ENCODE measurements around the gene OOSP2.
"Not testable (repeated sequence)": the region's sequence is repeated elsewhere in the genome, so short reads cannot be mapped to it uniquely, and the experiment has no call there.

Gene OOSP2

DNA sequence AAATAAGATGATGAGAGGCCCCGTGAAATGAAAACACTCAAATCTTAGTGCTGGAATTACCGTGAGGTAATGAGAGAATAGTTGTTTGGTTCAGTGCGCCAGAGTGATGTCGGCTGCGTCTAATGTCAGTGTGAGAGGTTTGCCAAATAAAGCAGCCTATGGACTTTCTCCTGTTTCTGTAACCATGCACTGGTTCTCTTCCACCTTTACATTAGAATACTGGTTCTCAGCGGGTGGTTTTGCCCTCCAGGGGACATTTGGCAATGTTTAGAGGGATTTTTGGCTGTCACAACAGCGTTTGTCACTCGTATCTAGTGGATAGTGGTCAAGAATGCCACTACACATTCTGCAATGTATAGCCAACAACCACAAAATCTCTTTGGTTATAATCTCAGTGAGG is 22.2 kb upstream of the OOSP2 start:
- H3K4me2 ChIP-seq (ENCODE audit: low read length, poor library complexity, severe bottlenecking) = no peak overlapping the region
- H3K27me3 ChIP-seq (ENCODE audit: control insufficient read depth in 1 of 2, insufficient read depth in 1 of 2, low read length in 2 of 2) = no peaks in the 10 kb centered on the region
- no peak overlapping the region for H3K4ac ChIP-seq (ENCODE audit: low read depth in 1 of 2, low read length in 2 of 2)
- no peak overlapping the region for H2BK12ac ChIP-seq (ENCODE audit: low read length in 2 of 2)
- no peaks in the 10 kb centered on the region for H3K4me1 ChIP-seq (ENCODE audit: control insufficient read depth, insufficient read depth, low read depth, low read length)
- peaks cover 3% of the 10 kb centered on the region for H3K9me3 ChIP-seq (ENCODE audit: control insufficient read depth, low read length)
- no peak overlapping the region for H2BK15ac ChIP-seq (ENCODE audit: low read depth, poor library complexity, severe bottlenecking)
- no peaks in the 10 kb centered on the region for H3K36me3 ChIP-seq (ENCODE audit: control insufficient read depth in 1 of 2, insufficient read depth in 2 of 2, low read depth in 1 of 2, low read length in 2 of 2)
- no peak overlapping the region for H4K91ac ChIP-seq (ENCODE audit: low read length)
- no peak overlapping the region for H2BK120ac ChIP-seq (ENCODE audit: low read depth, low read length)
- H3K79me1 ChIP-seq (replicated peaks; ENCODE audit: low read length, poor library complexity, severe bottlenecking) = no peaks in the 10 kb centered on the region
- no peak overlapping the region for H3K18ac ChIP-seq (ENCODE audit: low read depth in 1 of 2, low read length in 2 of 2)
- H2AK5ac ChIP-seq (ENCODE audit: low read length, severe bottlenecking) = no peak overlapping the region
- no peak overlapping the region for H3K27ac ChIP-seq (ENCODE audit: low read length, poor library complexity, severe bottlenecking)
- DNase-seq = no peak
- 68% methylated on average over 5 of the region's 8 CpGs for WGBS
- no peak overlapping the region for H3K4me3 ChIP-seq (ENCODE audit: insufficient read depth in 1 of 2, low read depth in 1 of 2, low read length in 2 of 2)
- no peak overlapping the region for H2BK5ac ChIP-seq (ENCODE audit: low read depth, low read length, poor library complexity, severe bottlenecking)
- H2AFZ ChIP-seq (ENCODE audit: low read depth, low read length) = no peak overlapping the region
- no peak overlapping the region for H4K8ac ChIP-seq (ENCODE audit: low read length)
- H3K23ac ChIP-seq (ENCODE audit: low read length in 2 of 2) = no peak overlapping the region
- no peak overlapping the region for H3K14ac ChIP-seq (ENCODE audit: low read length in 2 of 2)
- no peak overlapping the region for H3K9ac ChIP-seq (ENCODE audit: low read length)

GRCh38 chr11:60020376-60020775 is 19.8 kb upstream of the OOSP2 start:
- not testable (repeated sequence) for H2BK12ac ChIP-seq (ENCODE audit: low read length in 2 of 2); H3K9me3 ChIP-seq (ENCODE audit: control insufficient read depth, low read length); H3K4me3 ChIP-seq (ENCODE audit: insufficient read depth in 1 of 2, low read depth in 1 of 2, low read length in 2 of 2); H3K27ac ChIP-seq (ENCODE audit: low read length, poor library complexity, severe bottlenecking); H3K4me2 ChIP-seq (ENCODE audit: low read length, poor library complexity, severe bottlenecking); H4K8ac ChIP-seq (ENCODE audit: low read length); H2BK5ac ChIP-seq (ENCODE audit: low read depth, low read length, poor library complexity, severe bottlenecking); H3K18ac ChIP-seq (ENCODE audit: low read depth in 1 of 2, low read length in 2 of 2); H3K9ac ChIP-seq (ENCODE audit: low read length); H3K23ac ChIP-seq (ENCODE audit: low read length in 2 of 2); H3K14ac ChIP-seq (ENCODE audit: low read length in 2 of 2); H3K36me3 ChIP-seq (ENCODE audit: control insufficient read depth in 1 of 2, insufficient read depth in 2 of 2, low read depth in 1 of 2, low read length in 2 of 2); H2BK120ac ChIP-seq (ENCODE audit: low read depth, low read length); H3K79me1 ChIP-seq (replicated peaks; ENCODE audit: low read length, poor library complexity, severe bottlenecking); H3K27me3 ChIP-seq (ENCODE audit: control insufficient read depth in 1 of 2, insufficient read depth in 1 of 2, low read length in 2 of 2); H2AFZ ChIP-seq (ENCODE audit: low read depth, low read length); H2AK5ac ChIP-seq (ENCODE audit: low read length, severe bottlenecking); H3K4ac ChIP-seq (ENCODE audit: low read depth in 1 of 2, low read length in 2 of 2); DNase-seq; H3K4me1 ChIP-seq (ENCODE audit: control insufficient read depth, insufficient read depth, low read depth, low read length); H4K91ac ChIP-seq (ENCODE audit: low read length); H2BK15ac ChIP-seq (ENCODE audit: low read depth, poor library complexity, severe bottlenecking)
- WGBS = 92% methylated on average over 27 of the region's 27 CpGs

DNA sequence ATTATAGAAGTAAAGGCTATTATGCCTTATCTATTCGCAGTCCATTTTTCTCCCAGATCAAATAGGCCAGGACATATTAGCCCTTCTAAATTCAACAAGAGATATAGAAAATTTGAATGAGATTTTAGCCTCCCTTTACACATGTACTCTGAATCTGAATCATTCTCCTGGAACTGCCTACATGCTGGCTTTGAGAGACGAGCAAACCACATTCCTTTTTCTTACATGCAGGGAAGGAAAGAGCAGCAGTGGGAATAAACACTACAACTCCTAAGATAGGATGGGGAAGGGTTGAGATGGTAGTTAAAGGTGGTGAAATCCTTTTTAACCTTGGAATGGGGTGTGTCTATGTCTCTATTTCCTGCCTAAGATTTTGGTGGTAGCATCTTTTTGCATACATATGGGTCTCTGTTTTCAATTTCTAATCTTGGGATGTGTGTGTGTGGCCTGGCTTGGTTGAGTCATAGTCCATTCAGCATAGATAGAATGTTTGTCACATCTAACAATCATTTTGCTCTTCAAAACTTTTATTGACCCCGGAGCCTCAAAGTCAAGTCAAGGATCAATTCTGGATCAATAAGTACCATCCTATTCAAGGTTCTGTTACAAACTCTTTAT is 11.1 kb upstream of the OOSP2 start:
- no peak for DNase-seq
- Histone ChIP-seq H3K23ac (ENCODE audit: low read length in 2 of 2) (no peak overlapping the region), H3K27ac (ENCODE audit: low read length, poor library complexity, severe bottlenecking) (no peak overlapping the region), H4K91ac (ENCODE audit: low read length) (no peak overlapping the region), H3K9ac (ENCODE audit: low read length) (no peak overlapping the region), H2BK12ac (ENCODE audit: low read length in 2 of 2) (no peak overlapping the region), H2AFZ (ENCODE audit: low read depth, low read length) (no peak overlapping the region), H3K36me3 (ENCODE audit: control insufficient read depth in 1 of 2, insufficient read depth in 2 of 2, low read depth in 1 of 2, low read length in 2 of 2) (no peaks in the 10 kb centered on the region), H2BK120ac (ENCODE audit: low read depth, low read length) (no peak overlapping the region), H4K8ac (ENCODE audit: low read length) (no peak overlapping the region), H2BK15ac (ENCODE audit: low read depth, poor library complexity, severe bottlenecking) (no peak overlapping the region), H2AK5ac (ENCODE audit: low read length, severe bottlenecking) (no peak overlapping the region), H3K14ac (ENCODE audit: low read length in 2 of 2) (no peak overlapping the region), H3K18ac (ENCODE audit: low read depth in 1 of 2, low read length in 2 of 2) (no peak overlapping the region), H3K79me1 (replicated peaks; ENCODE audit: low read length, poor library complexity, severe bottlenecking) (no peaks in the 10 kb centered on the region), H3K4me1 (ENCODE audit: control insufficient read depth, insufficient read depth, low read depth, low read length) (no peaks in the 10 kb centered on the region), H3K4me3 (ENCODE audit: insufficient read depth in 1 of 2, low read depth in 1 of 2, low read length in 2 of 2) (no peak overlapping the region), H3K27me3 (ENCODE audit: control insufficient read depth in 1 of 2, insufficient read depth in 1 of 2, low read length in 2 of 2) (no peaks in the 10 kb centered on the region), H3K9me3 (ENCODE audit: control insufficient read depth, low read length) (no peaks in the 10 kb centered on the region), H3K4me2 (ENCODE audit: low read length, poor library complexity, severe bottlenecking) (no peak overlapping the region), H3K4ac (ENCODE audit: low read depth in 1 of 2, low read length in 2 of 2) (no peak overlapping the region), H2BK5ac (ENCODE audit: low read depth, low read length, poor library complexity, severe bottlenecking) (no peak overlapping the region)
- 74% methylated on average over 2 of the region's 3 CpGs for WGBS

GRCh38 chr11:60050422-60050821 is 10.2 kb downstream of the OOSP2 start:
- not testable (repeated sequence) for H2BK5ac ChIP-seq (ENCODE audit: low read depth, low read length, poor library complexity, severe bottlenecking); H3K4ac ChIP-seq (ENCODE audit: low read depth in 1 of 2, low read length in 2 of 2); H4K8ac ChIP-seq (ENCODE audit: low read length); H2BK120ac ChIP-seq (ENCODE audit: low read depth, low read length); DNase-seq; H3K14ac ChIP-seq (ENCODE audit: low read length in 2 of 2); H3K36me3 ChIP-seq (ENCODE audit: control insufficient read depth in 1 of 2, insufficient read depth in 2 of 2, low read depth in 1 of 2, low read length in 2 of 2); H3K4me2 ChIP-seq (ENCODE audit: low read length, poor library complexity, severe bottlenecking); H2AK5ac ChIP-seq (ENCODE audit: low read length, severe bottlenecking); H3K4me1 ChIP-seq (ENCODE audit: control insufficient read depth, insufficient read depth, low read depth, low read length); H3K18ac ChIP-seq (ENCODE audit: low read depth in 1 of 2, low read length in 2 of 2); H3K27me3 ChIP-seq (ENCODE audit: control insufficient read depth in 1 of 2, insufficient read depth in 1 of 2, low read length in 2 of 2); H2BK15ac ChIP-seq (ENCODE audit: low read depth, poor library complexity, severe bottlenecking); H3K23ac ChIP-seq (ENCODE audit: low read length in 2 of 2); H3K9ac ChIP-seq (ENCODE audit: low read length); H4K91ac ChIP-seq (ENCODE audit: low read length); H3K79me1 ChIP-seq (replicated peaks; ENCODE audit: low read length, poor library complexity, severe bottlenecking); H2AFZ ChIP-seq (ENCODE audit: low read depth, low read length); H3K9me3 ChIP-seq (ENCODE audit: control insufficient read depth, low read length); H3K27ac ChIP-seq (ENCODE audit: low read length, poor library complexity, severe bottlenecking); H3K4me3 ChIP-seq (ENCODE audit: insufficient read depth in 1 of 2, low read depth in 1 of 2, low read length in 2 of 2); H2BK12ac ChIP-seq (ENCODE audit: low read length in 2 of 2)
